HG03159 (cell line): ENCODE data around the gene COL26A1.

ENCODE experiments used
- ATAC-seq: cut with Tn5 transposase; IDR thresholded peaks from one replicate; pipeline ENCODE4 v1.9.1; 2021; ENCODE audit warnings: mild to moderate bottlenecking, moderate library complexity; ENCODE audit not compliant: unreplicated experiment

COL26A1 gene

GRCh38 chr7:101532400-101533102 is 169.9 kb downstream of the COL26A1 start:
- no peak for ATAC-seq

GRCh38 chr7:101533103-101533465 is 170.4 kb downstream of the COL26A1 start:
- ATAC-seq = no peak

- ATAC-seq = no peak
These were observed 171.5 kb downstream of the COL26A1 start for GRCh38 chr7:101534015-101534803.

- no peak for ATAC-seq
These were observed 172.2 kb downstream of the COL26A1 start for GRCh38 chr7:101534873-101535272.

- no peak for ATAC-seq
These were observed 172.7 kb downstream of the COL26A1 start for GRCh38 chr7:101535351-101535751.

- no peak for ATAC-seq
These were observed 173.6 kb downstream of the COL26A1 start for GRCh38 chr7:101536232-101536631.

GRCh38 chr7:101536668-101537067 is 174.0 kb downstream of the COL26A1 start:
- no peak for ATAC-seq

GRCh38 chr7:101537205-101537604 is 174.5 kb downstream of the COL26A1 start:
- ATAC-seq = no peak

- no peak for ATAC-seq
These were observed 175.4 kb downstream of the COL26A1 start for GRCh38 chr7:101537935-101538595.

GRCh38 chr7:101538596-101539459 is 176.2 kb downstream of the COL26A1 start:
- ATAC-seq = no peak

GRCh38 chr7:101539784-101540183 is 177.1 kb downstream of the COL26A1 start:
- ATAC-seq = no peak

- ATAC-seq = no peak
These were observed 180.0 kb downstream of the COL26A1 start for GRCh38 chr7:101542527-101543241.

- no peak for ATAC-seq
These were observed 180.6 kb downstream of the COL26A1 start for GRCh38 chr7:101543242-101543766.

GRCh38 chr7:101543846-101544245 is 181.2 kb downstream of the COL26A1 start:
- no peak for ATAC-seq

- ATAC-seq = no peak
These were observed 182.9 kb downstream of the COL26A1 start for GRCh38 chr7:101545441-101546190.

GRCh38 chr7:101546308-101546936 is 183.7 kb downstream of the COL26A1 start:
- ATAC-seq = no peak

- ATAC-seq = no peak
These were observed 184.6 kb downstream of the COL26A1 start for GRCh38 chr7:101547022-101547915.
